Panc1 (cell line): ENCODE measurements around the gene ARHGAP11A. TPM values are rescaled to one million over a fixed set of nuclear protein-coding genes. Genes with fewer than 3 reads are reported as not detected.
A peak's percentile ranks its signal among the peaks of the same experiment; 100 is the strongest.
"Not testable (repeated sequence)": the region's sequence is repeated elsewhere in the genome, so short reads cannot be mapped to it uniquely, and the experiment has no call there.

Experiments
- ATAC-seq: fragments of 200-7000 bp; cut with Tn5 transposase; 2 replicates; pipeline ENCODE4 v1.9.1; 2020; ENCODE audit warnings: mild to moderate bottlenecking, moderate library complexity
- Bru-seq: library from RNA; stranded (reverse); fragments of 400-500 nt; gene quantifications from one replicate; lab custom pipeline; 2021; lab: Mats Ljungman, UMichigan
- BruChase-seq, 2 experiments: library from RNA; stranded (reverse); fragments of 400-500 nt; gene quantifications; one replicate each; lab custom pipeline; 2021; lab: Mats Ljungman, UMichigan
- BruUV-seq: library from RNA; stranded (reverse); fragments of 400-500 nt; replicated peaks from 2 replicates; lab custom pipeline; 2021; lab: Mats Ljungman, UMichigan
- CTCF ChIA-PET: fragments of 300-600 bp; sonication (Branson Sonifier 250); formaldehyde crosslinking; loops from one replicate; lab custom pipeline; 2022; ENCODE audit warnings: antibody characterized with exemption; lab: Charles Lee
- POLR2A ChIA-PET: fragments of 300-600 bp; sonication (Branson Sonifier 250); formaldehyde crosslinking; loops from one replicate; lab custom pipeline; 2022; ENCODE audit warnings: antibody characterized with exemption; lab: Charles Lee
- DNase-seq: peaks from one replicate; pipeline ENCODE4 v3.0.0-alpha.2; 2010; ENCODE audit warnings: low read depth, low spot score
- H3K27ac ChIP-seq: 2 replicates; pipeline ENCODE4 v1.5.1; 2011; ENCODE audit warnings: mild to moderate bottlenecking, low read length, inconsistent platforms
- H3K27me3 ChIP-seq: fragments of 200-500 bp; sonication (Bioruptor generic); 2 replicates; pipeline ENCODE4 v1.6.0; 2014; ENCODE audit warnings: low read length, inconsistent platforms; ENCODE audit not compliant: control insufficient read depth, insufficient read depth
- H3K36me3 ChIP-seq: fragments of 200-500 bp; sonication (Bioruptor generic); 2 replicates; pipeline ENCODE4 v1.5.1; 2014; ENCODE audit warnings: inconsistent platforms, mild to moderate bottlenecking, low read length, moderate library complexity; ENCODE audit not compliant: control insufficient read depth, insufficient read depth
- H3K4me1 ChIP-seq: 2 replicates; pipeline ENCODE4 v1.5.1; 2011; ENCODE audit warnings: inconsistent platforms, mild to moderate bottlenecking, low read length, moderate library complexity; ENCODE audit not compliant: control insufficient read depth, insufficient read depth
- H3K4me3 ChIP-seq, 2 experiments: 2 replicates each; pipeline ENCODE4 v1.5.1; 2011 to 2012; ENCODE audit warnings: low read depth in 2 of 2, low read length in 2 of 2, mild to moderate bottlenecking in 2 of 2, inconsistent platforms in 1 of 2, moderate library complexity in 1 of 2
- H3K9me3 ChIP-seq: fragments of 200-500 bp; sonication (Bioruptor generic); 2 replicates; pipeline ENCODE4 v1.5.1; 2014; ENCODE audit warnings: low read depth, mild to moderate bottlenecking, inconsistent platforms, low read length, moderate library complexity; ENCODE audit not compliant: control insufficient read depth, insufficient read depth
- SIN3A ChIP-seq: IDR thresholded peaks from 2 replicates; pipeline ENCODE4 v1.6.1; 2012; ENCODE audit warnings: low read depth, mild to moderate bottlenecking, low read length, moderate library complexity, borderline replicate concordance; ENCODE audit not compliant: insufficient read depth
- in situ Hi-C: cut with HindIII; loops from 2 replicates; pipeline ENCODE4 v1.10.0; 2016; ENCODE audit warnings: low sequenced_read_pairs, low pct_unique_long_range_greater_than_20kb
- intact Hi-C: fragments of 100-400 bp; cut with micrococcal nuclease; formaldehyde crosslinking; loops from one replicate; pipeline ENCODE4 v1.10.0; 2022; ENCODE audit not compliant: unreplicated experiment
- long read RNA-seq: library from polyadenylated mRNA; unstranded; transcript quantifications from one replicate; pipeline ENCODE4 v2.0.0, GENCODE V29; 2021; ENCODE audit not compliant: unreplicated experiment
- polyA plus RNA-seq: library from polyadenylated mRNA; unstranded; fragments of >200 nt; gene quantifications from one replicate; pipeline ENCODE4 v1.2.1, GENCODE V29; 2012; ENCODE audit warnings: missing spikeins; ENCODE audit not compliant: insufficient read length
- total RNA-seq: library from RNA; stranded (reverse); gene quantifications from one replicate; pipeline ENCODE4 v1.2.1, GENCODE V29; 2021; ENCODE audit not compliant: unreplicated experiment

Gene ARHGAP11A
- 124 TPM for total RNA-seq
- 32.5 TPM for polyA plus RNA-seq
- Bru-seq, nascent RNA: percentile 97 among the genes with signal in this experiment
- BruChase-seq, experiment 1, labeled RNA remaining after a 2-hour chase: percentile 98 among the genes with signal in this experiment
- percentile 98 among the genes with signal in this experiment for BruChase-seq, experiment 2, labeled RNA remaining after a 6-hour chase
- long read RNA-seq, full-length matches to known transcripts: 178 of 289 reads
- long read RNA-seq, partial matches to known transcripts: 15 of 289 reads
- long read RNA-seq, other reads (novel, unspliced or antisense): 96 of 289 reads

GRCh38 chr15:32615051-32615870 is at the start of gene ARHGAP11A:
Gene ARHGAP11A, plus strand, starts transcription at chr15:32615504. Its CDS starts 708 bp downstream, at chr15:32616212.
- H3K27ac ChIP-seq: peak within 1 kb of the TSS; percentile 91
- POLR2A ChIA-PET, H3K4me1 ChIP-seq, CTCF ChIA-PET, in situ Hi-C loops, BruUV-seq, H3K27me3 ChIP-seq, H3K36me3 ChIP-seq, H3K9me3 ChIP-seq, intact Hi-C loops: not testable (repeated sequence)
- ATAC-seq (peak; percentile 92), DNase-seq (peak; percentile 88)
- TF ChIP-seq SIN3A: 0 out of 2 replicates have a peak, but pooled peaks have one; percentile 43
- peak within 1 kb of the TSS; percentile 56 to 73 for H3K4me3 ChIP-seq

- BruUV-seq, ATAC-seq, H3K9me3 ChIP-seq, H3K27ac ChIP-seq, H3K36me3 ChIP-seq, H3K27me3 ChIP-seq, DNase-seq, H3K4me3 ChIP-seq, intact Hi-C loops, H3K4me1 ChIP-seq, POLR2A ChIA-PET, CTCF ChIA-PET, in situ Hi-C loops: not testable (repeated sequence)
Observed at GRCh38 chr15:32568988-32569387, 46.3 kb upstream of the ARHGAP11A start.

GRCh38 chr15:32578482-32578881 is 36.8 kb upstream of the ARHGAP11A start:
- H3K4me3 ChIP-seq, BruUV-seq, H3K27ac ChIP-seq, H3K36me3 ChIP-seq, ATAC-seq, H3K9me3 ChIP-seq, POLR2A ChIA-PET, H3K4me1 ChIP-seq, intact Hi-C loops, DNase-seq, in situ Hi-C loops, H3K27me3 ChIP-seq, CTCF ChIA-PET: not testable (repeated sequence)

- H3K36me3 ChIP-seq, H3K27me3 ChIP-seq, H3K27ac ChIP-seq, BruUV-seq, H3K9me3 ChIP-seq, DNase-seq, CTCF ChIA-PET, H3K4me1 ChIP-seq, intact Hi-C loops, POLR2A ChIA-PET, in situ Hi-C loops, ATAC-seq, H3K4me3 ChIP-seq: not testable (repeated sequence)
Observed at GRCh38 chr15:32585844-32586243, 29.5 kb upstream of the ARHGAP11A start.

GRCh38 chr15:32593151-32593550 is 22.2 kb upstream of the ARHGAP11A start, which contains the start of gene GOLGA8N:
Gene GOLGA8N, plus strand, starts transcription at chr15:32593456.
- H3K36me3 ChIP-seq, DNase-seq, H3K27me3 ChIP-seq, CTCF ChIA-PET, in situ Hi-C loops, H3K27ac ChIP-seq, H3K4me3 ChIP-seq, BruUV-seq, H3K4me1 ChIP-seq, ATAC-seq, intact Hi-C loops, H3K9me3 ChIP-seq, POLR2A ChIA-PET: not testable (repeated sequence)

- H3K4me3 ChIP-seq, BruUV-seq, H3K27me3 ChIP-seq, H3K36me3 ChIP-seq, intact Hi-C loops, H3K27ac ChIP-seq, in situ Hi-C loops, DNase-seq, POLR2A ChIA-PET, H3K9me3 ChIP-seq, ATAC-seq, H3K4me1 ChIP-seq: not testable (repeated sequence)
- CTCF ChIA-PET: interaction anchor here (0.7 kb wide), 1 partner anchor 276 kb away, joined by 4 read pairs; no protein-coding TSS in a partner anchor
Observed at GRCh38 chr15:32609518-32609917, 5.8 kb upstream of the ARHGAP11A start.
